GM20000 (cell line): ENCODE measurements around the gene PTPN14.
"Not testable (repeated sequence)": the region's sequence is repeated elsewhere in the genome, so short reads cannot be mapped to it uniquely, and the experiment has no call there.

Source experiments
- DNase-seq: peaks from one replicate; pipeline ENCODE4 v3.0.0; 2012; ENCODE audit warnings: low spot score
- CTCF ChIP-seq: IDR thresholded peaks from 2 replicates; pipeline ENCODE4 v1.5.1; 2012; ENCODE audit warnings: mild to moderate bottlenecking, control low read depth; ENCODE audit errors: extremely low read depth, missing control alignments

PTPN14 gene

DNA sequence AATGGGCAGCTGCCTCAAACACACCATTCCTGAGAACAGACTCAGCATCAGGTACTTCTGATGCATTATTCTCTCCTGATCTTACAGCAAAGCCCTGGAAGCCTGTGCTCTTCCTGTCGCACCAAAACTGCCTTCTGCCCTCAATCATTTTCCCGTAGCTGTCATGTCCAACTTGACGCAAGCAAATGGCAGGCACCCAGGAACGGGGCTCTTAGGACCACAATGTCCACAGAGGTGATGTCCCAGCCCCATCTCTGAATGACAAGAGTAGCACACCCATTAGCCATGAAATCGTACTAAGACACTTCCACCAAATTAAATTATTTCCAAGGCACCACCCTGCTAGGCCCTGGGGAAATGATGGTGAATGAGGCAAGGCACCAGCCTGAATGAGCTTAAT, 47.1 kb downstream of the PTPN14 start:
- no peak for TF ChIP-seq CTCF
- no peak for DNase-seq

DNA sequence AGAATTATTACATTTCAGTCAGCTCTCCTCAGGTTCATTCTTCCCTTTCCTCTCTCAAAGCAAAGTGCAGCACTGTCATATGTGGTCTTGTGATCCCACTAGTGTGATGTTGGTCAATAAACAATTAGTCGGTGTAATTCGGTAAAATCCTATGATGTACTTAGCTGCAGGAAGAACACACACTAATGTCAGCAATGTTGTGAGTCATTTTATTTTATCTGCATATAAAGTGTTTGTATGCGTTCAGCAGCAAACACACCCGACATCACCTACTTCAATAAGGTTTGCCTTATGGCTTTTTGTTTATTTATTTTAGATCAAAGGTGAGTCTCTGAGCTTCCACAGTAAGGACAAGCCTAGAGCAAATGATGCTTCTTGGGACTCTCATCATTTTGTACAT, 47.8 kb downstream of the PTPN14 start:
- DNase-seq, result no peak
- no peak for TF ChIP-seq CTCF

DNA sequence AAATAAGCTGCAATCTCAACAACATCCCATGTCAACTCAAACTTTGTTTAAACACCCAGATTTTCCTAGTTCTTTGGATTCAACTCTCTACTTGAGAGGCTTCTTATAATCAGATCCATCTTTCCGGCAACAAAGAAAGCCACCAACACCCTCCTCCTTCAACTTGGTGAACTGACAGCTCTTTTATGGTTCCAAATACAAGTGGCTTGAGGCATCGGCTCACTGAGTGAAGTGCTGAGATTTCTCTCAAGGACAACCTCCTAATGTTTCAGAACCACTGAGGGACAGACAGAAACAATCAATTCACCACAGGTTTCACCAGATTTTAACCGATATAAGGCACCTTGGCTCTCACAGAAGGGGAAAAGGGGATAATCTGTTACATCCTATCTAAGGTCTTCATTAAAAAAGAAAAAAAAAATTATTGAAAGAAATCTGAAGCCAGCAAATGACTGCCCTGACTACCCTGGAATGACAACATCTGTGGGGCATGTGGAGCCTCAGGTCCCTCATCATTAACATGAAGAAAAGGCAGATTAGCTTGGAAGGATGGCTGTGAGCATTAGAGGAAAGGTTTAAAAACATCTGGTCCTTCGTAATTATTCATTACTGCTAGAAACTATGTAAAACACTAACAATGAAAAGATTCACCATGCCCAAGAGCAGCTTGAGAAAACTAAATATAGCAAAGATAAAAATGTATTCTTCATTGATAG, 50.9 kb downstream of the PTPN14 start:
- no peak for DNase-seq
- no peak for TF ChIP-seq CTCF

DNA sequence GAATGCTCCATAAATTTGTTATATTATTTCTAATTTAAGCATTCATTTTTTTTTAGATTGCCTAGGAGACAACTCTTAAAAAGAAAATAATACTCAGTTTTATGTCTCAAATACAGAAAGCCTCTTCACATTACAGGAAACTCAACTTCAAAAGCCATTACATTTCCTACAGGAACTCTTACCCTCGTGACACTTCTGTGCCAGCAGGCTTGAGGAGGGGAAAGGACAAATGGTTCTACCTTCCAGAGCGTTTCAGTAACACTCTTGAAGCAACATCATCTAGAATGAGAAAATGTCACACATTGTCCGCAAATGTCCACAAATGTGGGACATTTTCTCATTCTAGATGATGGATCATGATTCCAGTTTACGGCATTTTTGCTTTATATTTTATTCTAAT, 51.7 kb downstream of the PTPN14 start:
- DNase-seq, result no peak
- no peak for TF ChIP-seq CTCF

DNA sequence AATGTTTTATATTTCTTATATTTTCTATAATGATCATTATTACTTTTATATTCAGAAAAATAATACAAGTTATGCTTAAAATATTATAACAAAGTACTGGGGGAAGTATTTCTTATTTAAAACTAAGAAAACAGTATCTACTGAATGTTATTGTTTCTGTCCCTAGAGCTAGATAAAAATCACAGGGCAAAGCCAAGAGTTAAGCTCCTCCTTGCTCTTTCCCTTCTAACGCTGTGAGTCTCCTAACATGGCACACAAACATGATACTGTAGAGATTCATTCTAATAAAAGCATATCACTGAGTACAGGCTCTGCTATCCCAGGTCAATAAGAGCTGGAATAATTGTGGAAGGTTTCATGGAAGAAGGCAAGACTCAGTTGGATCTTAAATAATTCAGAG, 53.4 kb downstream of the PTPN14 start:
- TF ChIP-seq CTCF, result no peak
- DNase-seq, result no peak

GRCh38 chr1:214496126-214496525, 55.3 kb downstream of the PTPN14 start:
- no peak for DNase-seq
- no peak for TF ChIP-seq CTCF

DNA sequence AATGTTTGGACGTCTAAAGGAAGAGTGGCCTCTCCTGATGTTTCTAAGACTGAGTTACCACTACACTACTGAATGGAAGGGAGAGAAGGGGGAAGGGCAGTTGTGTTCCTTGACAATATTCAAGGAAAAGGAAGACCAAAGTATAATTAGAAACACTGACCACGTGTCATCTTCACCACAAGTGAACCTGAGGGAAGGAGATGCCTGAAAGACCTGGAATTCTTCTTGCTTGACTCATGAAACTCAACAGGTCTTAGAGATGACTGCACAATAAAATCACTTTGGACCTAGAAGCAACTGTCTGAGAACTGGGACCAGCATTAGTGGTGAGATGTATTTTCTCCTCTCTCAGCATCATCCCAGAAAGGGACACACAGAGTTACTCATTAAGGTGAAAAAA, 56.7 kb downstream of the PTPN14 start:
- no peak for DNase-seq
- no peak for TF ChIP-seq CTCF

DNA sequence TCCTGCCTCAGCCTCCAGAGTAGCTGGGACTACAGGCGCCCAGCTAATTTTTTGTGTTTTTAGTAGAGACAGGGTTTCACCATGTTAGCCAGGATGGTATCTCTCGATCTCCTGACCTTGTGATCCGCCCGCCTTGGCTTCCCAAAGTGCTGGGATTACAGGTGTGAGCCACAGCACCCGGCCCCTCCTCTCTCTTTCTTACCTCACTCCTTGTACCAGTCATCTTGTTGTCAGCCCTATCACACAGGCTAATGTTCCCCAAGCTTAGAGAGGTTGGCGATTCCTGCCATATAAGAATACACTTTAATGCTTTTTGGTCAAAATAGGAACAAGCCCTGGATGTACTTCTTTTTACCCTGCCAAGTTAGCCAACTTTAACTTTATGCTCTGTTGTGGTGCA, 57.2 kb downstream of the PTPN14 start:
- DNase-seq, result not testable (repeated sequence)
